22Rv1 (cell line): Measurements from ENCODE around the gene TAF12.
A peak's percentile ranks its signal among the peaks of the same experiment; 100 is the strongest.

ENCODE experiments used
- H3K27ac ChIP-seq: fragments of 450-650 bp; 2 replicates; pipeline ENCODE4 v1.5.1; 2017
- CTCF ChIP-seq: fragments of 450-650 bp; IDR thresholded peaks from 2 replicates; pipeline ENCODE4 v1.5.1; 2017; ENCODE audit warnings: mild to moderate bottlenecking
- ZFX ChIP-seq: fragments of 450-650 bp; IDR thresholded peaks from 2 replicates; pipeline ENCODE4 v1.6.1; 2017; ENCODE audit warnings: antibody characterized with exemption, borderline replicate concordance

Gene TAF12

DNA sequence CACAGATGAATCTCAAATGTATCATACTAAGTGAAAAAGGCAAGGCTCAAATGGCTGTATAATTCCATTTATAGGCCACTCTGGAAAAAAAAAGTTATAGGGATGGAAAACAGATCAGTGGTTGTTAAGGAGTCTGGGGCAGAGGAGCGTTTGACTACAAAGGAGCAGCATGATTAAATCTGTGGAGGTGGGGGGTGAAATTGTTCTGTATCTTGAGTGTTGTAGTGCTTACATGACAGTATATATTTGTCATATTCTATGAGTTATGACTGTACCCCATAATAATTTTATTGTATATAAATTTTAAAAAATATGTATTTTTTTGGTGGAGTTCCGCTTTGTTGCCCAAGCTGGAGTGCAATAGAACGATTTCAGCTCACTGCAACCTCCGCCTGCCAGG, 10.3 kb downstream of the TAF12 start:
- H3K27ac ChIP-seq, result no peak overlapping the region
- TF ChIP-seq ZFX, result no peak
- no peak for TF ChIP-seq CTCF

DNA sequence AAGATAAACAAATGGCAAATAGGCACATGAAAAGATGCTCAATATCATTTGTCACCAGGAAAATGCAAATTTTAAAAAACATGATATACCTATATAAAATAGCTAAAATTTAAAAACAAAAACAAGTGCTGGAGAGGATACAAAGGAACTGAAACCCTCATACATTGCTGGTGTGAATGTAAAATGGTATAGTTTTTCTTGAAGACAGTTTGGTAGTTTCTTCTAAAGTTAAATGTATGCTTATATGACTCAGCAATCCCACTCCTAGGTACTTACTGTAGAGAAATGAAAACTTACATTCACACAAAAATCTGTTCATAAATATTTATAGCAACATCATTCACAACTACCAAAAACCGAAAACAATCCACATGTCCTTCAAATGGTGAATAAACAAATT, 11.2 kb downstream of the TAF12 start:
- no peak overlapping the region for H3K27ac ChIP-seq
- TF ChIP-seq ZFX (no peak), CTCF (no peak)

GRCh38 chr1:28613175-28613574, 29.7 kb downstream of the TAF12 start:
- TF ChIP-seq CTCF (no peak), ZFX (no peak)

GRCh38 chr1:28606771-28607170, 36.1 kb downstream of the TAF12 start:
- no peak overlapping the region for H3K27ac ChIP-seq
- no peak for TF ChIP-seq ZFX
- no peak for TF ChIP-seq CTCF

More at GRCh38 chr1:28613175-28613574, 29.7 kb downstream of the TAF12 start:
- no peak overlapping the region for H3K27ac ChIP-seq

DNA sequence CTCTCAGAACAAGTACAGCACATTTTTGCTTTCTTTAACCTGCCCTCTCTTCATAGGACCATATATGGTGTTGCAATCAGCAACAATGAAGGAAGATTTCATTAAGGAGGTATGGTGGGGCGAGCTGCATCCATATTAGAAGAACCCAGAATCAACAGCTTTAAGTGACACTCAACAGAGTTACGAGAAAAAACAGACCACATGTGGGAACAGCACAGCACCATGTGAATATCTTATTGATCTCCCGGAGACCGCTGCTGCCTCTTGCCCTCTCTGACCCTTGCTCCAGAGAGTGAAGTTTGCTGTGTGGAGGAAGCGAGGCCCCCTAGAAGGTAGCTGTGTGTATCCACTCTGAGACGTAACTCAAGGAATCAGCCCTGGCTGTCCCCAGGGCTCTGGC, 37.9 kb downstream of the TAF12 start:
- TF ChIP-seq ZFX (no peak), CTCF (no peak)
- H3K27ac ChIP-seq, result no peak overlapping the region

- TF ChIP-seq CTCF, result no peak
- no peak for TF ChIP-seq ZFX
- H3K27ac ChIP-seq, result no peak overlapping the region
Observed at GRCh38 chr1:28604411-28604810, 38.5 kb downstream of the TAF12 start.

DNA sequence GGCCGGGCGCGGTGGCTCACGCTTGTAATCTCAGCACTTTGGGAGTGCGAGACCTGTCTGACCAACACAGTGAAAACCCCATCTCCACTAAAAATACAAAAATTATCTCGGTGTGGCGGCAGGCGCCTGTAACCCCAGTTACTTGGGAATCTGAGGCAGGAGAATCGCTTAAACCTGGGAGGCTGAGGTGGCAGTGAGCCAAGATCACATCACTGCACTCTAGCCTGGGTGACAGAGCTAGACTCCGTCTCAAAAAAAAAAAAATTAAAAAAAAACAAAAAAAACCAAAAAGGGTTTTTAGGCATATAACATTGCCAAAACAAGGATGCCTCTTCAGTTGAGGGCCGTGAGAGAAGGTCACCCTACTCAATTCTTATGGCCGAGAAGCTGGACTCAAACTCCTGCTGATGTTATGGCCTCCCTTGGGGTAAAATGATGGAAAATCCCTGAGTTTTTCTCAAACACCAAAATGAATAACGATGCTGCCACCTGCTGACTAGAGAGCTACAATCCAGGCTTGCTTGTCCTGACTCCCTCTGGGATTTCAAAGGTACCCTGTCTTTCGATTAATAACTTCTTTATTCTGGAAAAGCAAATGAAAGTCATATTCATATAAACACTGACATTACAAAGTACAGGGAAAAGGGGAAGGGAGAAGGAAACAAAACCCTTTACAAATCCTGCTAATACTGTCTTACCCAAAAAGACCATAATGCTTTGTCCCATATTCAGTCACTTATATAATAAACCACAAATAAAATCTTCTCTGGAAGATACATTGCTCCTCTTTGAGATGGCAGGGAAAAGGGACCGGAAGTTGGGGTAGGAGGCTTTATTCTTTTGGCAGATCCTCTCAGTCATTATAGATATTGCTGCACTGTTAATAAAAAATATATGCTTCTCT, 40.1 kb downstream of the TAF12 start:
- H3K27ac ChIP-seq, result no peak overlapping the region
- TF ChIP-seq ZFX (no peak), CTCF (peak; percentile 61)
